Naive thymus-derived CD4-positive, alpha-beta T cell (primary cell): ENCODE data around the gene SLCO3A1. TPM values are rescaled to one million over a fixed set of nuclear protein-coding genes. Genes with fewer than 3 reads are reported as not detected.

ENCODE experiments used
- ATAC-seq: fragments of 150-1000 bp; cut with Tn5 transposase; 2 replicates; pipeline ENCODE4 v1.10.0; 2021; ENCODE audit warnings: mild to moderate bottlenecking, moderate library complexity
- CTCF ChIA-PET: fragments of 350-600 bp; sonication (Branson Sonifier 250); formaldehyde crosslinking; loops from one replicate; lab custom pipeline; 2021; ENCODE audit warnings: antibody characterized with exemption; lab: Charles Lee
- POLR2A ChIA-PET: fragments of 350-600 bp; sonication (Branson Sonifier 250); formaldehyde crosslinking; loops from one replicate; lab custom pipeline; 2021; ENCODE audit warnings: antibody characterized with exemption, inconsistent platforms; lab: Charles Lee
- DNase-seq, 9 donors: peaks; one replicate each; pipeline versions ENCODE4 v3.0.0 to v3.0.0-alpha.2; 2020 to 2022; ENCODE audit warnings: mixed read lengths in 1 of 9
- H3K27ac ChIP-seq: one replicate; pipeline ENCODE4 v1.7.0; 2013; ENCODE audit warnings: mild to moderate bottlenecking, low read depth, low read length, moderate library complexity
- H3K27me3 ChIP-seq, 2 donors: one replicate each; pipeline ENCODE4 v1.7.0; 2013; ENCODE audit warnings: low read length in 2 of 2, mild to moderate bottlenecking in 2 of 2, moderate library complexity in 2 of 2; ENCODE audit not compliant: control insufficient read depth in 2 of 2, insufficient read depth in 2 of 2
- H3K36me3 ChIP-seq, 3 experiments: 1 replicate in 2 of 3; 2 replicates in 1 of 3; pipeline ENCODE4 v1.7.0; 2013; ENCODE audit warnings: low read length in 3 of 3, mild to moderate bottlenecking in 3 of 3, moderate library complexity in 1 of 3; ENCODE audit not compliant: insufficient read depth in 3 of 3, control insufficient read depth in 2 of 3
- H3K4me1 ChIP-seq, 2 donors: one replicate each; pipeline ENCODE4 v1.7.0; 2013; ENCODE audit warnings: low read length in 2 of 2, mild to moderate bottlenecking in 2 of 2, moderate library complexity in 1 of 2; ENCODE audit not compliant: control insufficient read depth in 2 of 2, insufficient read depth in 2 of 2
- H3K4me3 ChIP-seq: 2 replicates; pipeline ENCODE4 v1.7.0; 2013; ENCODE audit warnings: mild to moderate bottlenecking, low read length
- H3K9me3 ChIP-seq, 3 experiments: 1 replicate in 2 of 3; 2 replicates in 1 of 3; pipeline ENCODE4 v1.7.0; 2013; ENCODE audit warnings: low read length in 3 of 3; ENCODE audit not compliant: control insufficient read depth in 2 of 3
- H3K27ac Mint-ChIP-seq, 9 donors: one replicate each; pipeline ENCODE4 v1.8.0; 2020 to 2022; ENCODE audit warnings: mixed read lengths in 9 of 9, mild to moderate bottlenecking in 8 of 9, moderate library complexity in 5 of 9, inconsistent platforms in 2 of 9
- H3K27me3 Mint-ChIP-seq, 5 donors: one replicate each; pipeline ENCODE4 v1.8.0; 2021 to 2022; ENCODE audit warnings: mixed read lengths in 5 of 5, mild to moderate bottlenecking in 1 of 5
- H3K36me3 Mint-ChIP-seq, 5 donors: one replicate each; pipeline ENCODE4 v1.8.0; 2020 to 2022; ENCODE audit warnings: mixed read lengths in 5 of 5, mild to moderate bottlenecking in 3 of 5, inconsistent platforms in 1 of 5
- H3K4me1 Mint-ChIP-seq, 7 donors: one replicate each; pipeline ENCODE4 v1.8.0; 2020 to 2022; ENCODE audit warnings: mixed read lengths in 7 of 7, mild to moderate bottlenecking in 3 of 7, inconsistent platforms in 1 of 7
- H3K4me3 Mint-ChIP-seq, 10 donors: one replicate each; pipeline ENCODE4 v1.8.0; 2020 to 2022; ENCODE audit warnings: mild to moderate bottlenecking in 10 of 10, mixed read lengths in 10 of 10, moderate library complexity in 6 of 10, inconsistent platforms in 2 of 10
- H3K9me3 Mint-ChIP-seq, 11 donors: one replicate each; pipeline ENCODE4 v1.8.0; 2020 to 2022; ENCODE audit warnings: mixed read lengths in 11 of 11, mild to moderate bottlenecking in 4 of 11, inconsistent platforms in 1 of 11, moderate library complexity in 1 of 11
- intact Hi-C, 2 donors: fragments of 100-400 bp; cut with micrococcal nuclease; formaldehyde crosslinking; loops; one replicate each; pipeline ENCODE4 v1.15.1; 2023
- polyA plus RNA-seq, 2 donors: library from polyadenylated mRNA; unstranded; fragments of 300-500 nt; fragmentation: Illumina TruSeq; gene quantifications; one replicate each; pipeline ENCODE4 v1.2.3, GENCODE V29; 2021
- total RNA-seq, 6 experiments: library from RNA in 5 of 6; stranded (reverse) in 5 of 6; gene quantifications; 1 replicate in 5 of 6; 2 replicates in 1 of 6; pipeline ENCODE4 v1.2.3 and lab custom pipeline; 2021 to 2026

SLCO3A1 gene
- total and polyA plus RNA-seq, 7 experiments from 2014 or later = 15.4 to 69.1 (median 24.3) TPM

GRCh38 chr15:92118162-92118935 lies 264.8 kb downstream of the SLCO3A1 start:
- Histone ChIP-seq H3K27ac (no peak overlapping the region), H3K27me3 (no peaks in the 10 kb centered on the region), H3K36me3 (peaks cover 0 to 18% (median 5%) of the 10 kb centered on the region in 3 experiments), H3K4me1 (no peaks in the 10 kb centered on the region), H3K4me3 (no peak overlapping the region), H3K9me3 (no peaks in the 10 kb centered on the region)
- Mint-ChIP-seq H3K27me3 (no peaks in the 10 kb centered on the region), H3K4me3 (no peak overlapping the region), H3K4me1 (peaks cover 0 to 8% (median 0%) of the 10 kb centered on the region in 7 donors), H3K36me3 (peaks cover 22 to 46% (median 27%) of the 10 kb centered on the region in 5 donors), H3K27ac (no peak overlapping the region), H3K9me3 (peaks cover 0 to 7% (median 0%) of the 10 kb centered on the region in 11 donors)
- DNase-seq = no peak
- intact Hi-C loops = no loop called here
- ATAC-seq = no peak
- ChIA-PET POLR2A (no interaction called here), CTCF (interaction anchor here (0.7 kb wide), 1 partner anchor 24 kb away, joined by 3 read pairs; no protein-coding TSS in a partner anchor)

- Histone ChIP-seq H3K9me3 (no peaks in the 10 kb centered on the region), H3K4me3 (no peak overlapping the region), H3K27ac (no peak overlapping the region), H3K27me3 (no peaks in the 10 kb centered on the region), H3K4me1 (no peaks in the 10 kb centered on the region), H3K36me3 (peaks cover 0 to 18% (median 5%) of the 10 kb centered on the region in 3 experiments)
- ATAC-seq = no peak
- Mint-ChIP-seq H3K4me1 (peaks cover 0 to 8% (median 0%) of the 10 kb centered on the region in 7 donors), H3K27ac (no peak overlapping the region), H3K4me3 (no peak overlapping the region), H3K27me3 (no peaks in the 10 kb centered on the region), H3K36me3 (peaks cover 26 to 46% (median 27%) of the 10 kb centered on the region in 5 donors), H3K9me3 (peaks cover 0 to 7% (median 0%) of the 10 kb centered on the region in 11 donors)
- ChIA-PET CTCF (interaction anchor here (0.7 kb wide), 1 partner anchor 24 kb away, joined by 3 read pairs; no protein-coding TSS in a partner anchor), POLR2A (no interaction called here)
- DNase-seq = no peak
- intact Hi-C loops = no loop called here
These were observed 265.4 kb downstream of the SLCO3A1 start for GRCh38 chr15:92118936-92119325.

GRCh38 chr15:92120094-92120795 lies 266.7 kb downstream of the SLCO3A1 start:
- Histone ChIP-seq H3K36me3 (peaks cover 0 to 21% (median 5%) of the 10 kb centered on the region in 3 experiments), H3K4me1 (no peaks in the 10 kb centered on the region), H3K4me3 (no peak overlapping the region), H3K27me3 (no peaks in the 10 kb centered on the region), H3K27ac (no peak overlapping the region), H3K9me3 (no peaks in the 10 kb centered on the region)
- Mint-ChIP-seq H3K36me3 (peaks cover 17 to 46% (median 31%) of the 10 kb centered on the region in 5 donors), H3K27me3 (no peaks in the 10 kb centered on the region), H3K4me3 (no peak overlapping the region), H3K4me1 (peaks cover 0 to 8% (median 0%) of the 10 kb centered on the region in 7 donors), H3K27ac (no peak overlapping the region), H3K9me3 (peaks cover 0 to 7% (median 0%) of the 10 kb centered on the region in 11 donors)
- POLR2A ChIA-PET = no interaction called here
- intact Hi-C loops = no loop called here
- ATAC-seq (no peak), DNase-seq (no peak)
- CTCF ChIA-PET = no interaction called here

- ChIA-PET CTCF (no interaction called here), POLR2A (no interaction called here)
- H3K4me3 ChIP-seq = no peak overlapping the region
- H3K9me3 ChIP-seq = no peaks in the 10 kb centered on the region
- DNase-seq (no peak), ATAC-seq (no peak)
- H3K27ac ChIP-seq = no peak overlapping the region
- Mint-ChIP-seq H3K27me3 (no peaks in the 10 kb centered on the region), H3K9me3 (peaks cover 0 to 7% (median 0%) of the 10 kb centered on the region in 11 donors), H3K4me1 (peaks cover 0 to 8% (median 0%) of the 10 kb centered on the region in 7 donors), H3K4me3 (no peak overlapping the region), H3K27ac (peak overlapping the region in 1 of 9 donors; percentile 35), H3K36me3 (peaks cover 22 to 49% (median 31%) of the 10 kb centered on the region in 5 donors)
- intact Hi-C loops = no loop called here
- no peaks in the 10 kb centered on the region for H3K4me1 ChIP-seq
- no peaks in the 10 kb centered on the region for H3K27me3 ChIP-seq
- H3K36me3 ChIP-seq = peaks cover 0 to 29% (median 5%) of the 10 kb centered on the region in 3 experiments
These were observed 267.5 kb downstream of the SLCO3A1 start for GRCh38 chr15:92121047-92121446.

GRCh38 chr15:92122259-92122658 lies 268.8 kb downstream of the SLCO3A1 start:
- H3K36me3 Mint-ChIP-seq = peaks cover 22 to 58% (median 31%) of the 10 kb centered on the region in 5 donors

GRCh38 chr15:92123962-92124656 lies 270.6 kb downstream of the SLCO3A1 start:
- no peaks in the 10 kb centered on the region for H3K4me1 ChIP-seq
- H3K27me3 ChIP-seq = no peaks in the 10 kb centered on the region
- no peaks in the 10 kb centered on the region for H3K9me3 ChIP-seq
- Mint-ChIP-seq H3K4me1 (peaks cover 0 to 8% (median 0%) of the 10 kb centered on the region in 7 donors), H3K36me3 (peaks cover 25 to 67% (median 38%) of the 10 kb centered on the region in 5 donors), H3K4me3 (no peak overlapping the region), H3K27ac (no peak overlapping the region), H3K9me3 (peaks cover 0 to 7% (median 0%) of the 10 kb centered on the region in 11 donors), H3K27me3 (no peaks in the 10 kb centered on the region)
- no peak overlapping the region for H3K27ac ChIP-seq
- POLR2A ChIA-PET = no interaction called here
- peaks cover 5 to 49% (median 7%) of the 10 kb centered on the region in 3 experiments for H3K36me3 ChIP-seq
- ATAC-seq = no peak
- CTCF ChIA-PET = no interaction called here
- no peak overlapping the region for H3K4me3 ChIP-seq
- DNase-seq = no peak
- intact Hi-C loops = no loop called here

More at GRCh38 chr15:92122259-92122658, 268.8 kb downstream of the SLCO3A1 start:
- H3K27ac Mint-ChIP-seq = no peak overlapping the region
- H3K4me1 Mint-ChIP-seq = peaks cover 0 to 8% (median 0%) of the 10 kb centered on the region in 7 donors
- Histone ChIP-seq H3K27ac (no peak overlapping the region), H3K4me1 (no peaks in the 10 kb centered on the region), H3K4me3 (no peak overlapping the region), H3K9me3 (no peaks in the 10 kb centered on the region), H3K27me3 (no peaks in the 10 kb centered on the region), H3K36me3 (peaks cover 0 to 33% (median 5%) of the 10 kb centered on the region in 3 experiments)
- H3K4me3 Mint-ChIP-seq = no peak overlapping the region
- no peak for DNase-seq
- no peak for ATAC-seq
- H3K27me3 Mint-ChIP-seq = no peaks in the 10 kb centered on the region
- CTCF ChIA-PET = interaction anchor here (0.6 kb wide), 1 partner anchor 367 kb away, joined by 3 read pairs; no protein-coding TSS in a partner anchor
- POLR2A ChIA-PET = no interaction called here
- intact Hi-C loops = no loop called here
- peaks cover 0 to 7% (median 0%) of the 10 kb centered on the region in 11 donors for H3K9me3 Mint-ChIP-seq
